Heart left ventricle (tissue), 16 donors: ENCODE data around the gene MVK. TPM values are rescaled to one million over a fixed set of nuclear protein-coding genes. Genes with fewer than 3 reads are reported as not detected.

ENCODE experiments used
- ATAC-seq, 4 donors: fragments of 200-7000 bp; cut with Tn5 transposase; one replicate each; pipeline ENCODE4 v1.9.1; 2020 to 2022; ENCODE audit warnings: moderate library complexity in 4 of 4, mild to moderate bottlenecking in 3 of 4, moderate number of reproducible peaks in 1 of 4
- DNase-seq, 5 donors: peaks; one replicate each; pipeline ENCODE4 v3.0.0-alpha.2; 2020
- H3K27ac ChIP-seq, 12 donors: fragments of 200-600 bp; sonication (generic) in 4 of 12; one replicate each; pipeline versions ENCODE4 v1.5.0 to v1.8.0; 2016 to 2022; ENCODE audit warnings: mild to moderate bottlenecking in 2 of 12
- H3K27me3 ChIP-seq, 9 donors: fragments of 200-600 bp; sonication (generic) in 2 of 9; one replicate each; pipeline versions ENCODE4 v1.5.1 to v1.8.0; 2016 to 2022; ENCODE audit warnings: mild to moderate bottlenecking in 3 of 9
- H3K36me3 ChIP-seq, 9 donors: fragments of 200-600 bp; sonication (generic) in 2 of 9; one replicate each; pipeline versions ENCODE4 v1.5.0 to v1.8.0; 2018 to 2022; ENCODE audit warnings: mild to moderate bottlenecking in 2 of 9
- H3K4me1 ChIP-seq, 12 donors: fragments of 200-600 bp; sonication (generic) in 4 of 12; one replicate each; pipeline versions ENCODE4 v1.5.0 to v1.8.0; 2016 to 2022; ENCODE audit warnings: mild to moderate bottlenecking in 3 of 12
- H3K4me3 ChIP-seq, 12 donors: fragments of 200-600 bp; sonication (generic) in 4 of 12; one replicate each; pipeline versions ENCODE4 v1.5.0 to v1.8.0; 2017 to 2022; ENCODE audit warnings: mild to moderate bottlenecking in 9 of 12, moderate library complexity in 4 of 12
- H3K9me3 ChIP-seq, 12 donors: fragments of 200-600 bp; sonication (generic) in 4 of 12; one replicate each; pipeline versions ENCODE4 v1.5.0 to v1.8.0; 2016 to 2022; ENCODE audit warnings: mild to moderate bottlenecking in 1 of 12
- POLR2A ChIP-seq, 2 donors: fragments of 450-650 bp; IDR thresholded peaks; one replicate each; pipeline ENCODE4 v1.6.1; 2017; ENCODE audit warnings: antibody characterized with exemption in 2 of 2, mild to moderate bottlenecking in 2 of 2, moderate library complexity in 2 of 2
- WGBS, 4 donors: extraction: QIAGEN DNeasy Blood & Tissue Kit in 2 of 4; methylation state at CpG; one replicate each; pipeline versions ENCODE4 v1.1.5 to v1.1.7; 2013 to 2018; 5-methylcytosine and 5-hydroxymethylcytosine counted together
- intact Hi-C, 10 donors: fragments of 100-400 bp; cut with DNase I; formaldehyde crosslinking; loops; one replicate each; pipeline versions ENCODE4 v1.11.1 to v1.14.2; 2022
- polyA plus RNA-seq, 2 donors: library from polyadenylated mRNA; stranded (reverse); fragments of 200-250 nt; gene quantifications; one replicate each; pipeline ENCODE4 v1.2.3, GENCODE V29; 2013
- total RNA-seq, 9 donors: library from RNA; depleted of rRNA in 2 of 9; stranded (reverse); fragments of >200 nt in 2 of 9; fragmentation: NEBNext Ultra II Directional in 3 of 9; extraction: Animal tissue kit (Norgen Biotek cat#: 25700) in 3 of 9; gene quantifications; one replicate each; pipeline versions ENCODE4 v1.1.0 to v1.2.4, GENCODE V29; 2016 to 2023
- TF ChIP-seq, protein P1 (sequence below), 12 donors: fragments of 200-600 bp; sonication (generic) in 4 of 12; IDR thresholded peaks; one replicate each; pipeline versions ENCODE4 v1.5.0 to v1.8.0; 2018 to 2022; ENCODE audit warnings: antibody characterized with exemption in 12 of 12, mild to moderate bottlenecking in 5 of 12
- donor health status: ischemic (EF 13 %, LVEDD 7.1; RV severe dilation, severe dysfunction).
- donor health status: healthy with polysubstance abuse.
- donor health status: DM: no; HTN: yes; CAD: no.
- donor health status: DM: no; HTN: no; CAD: no.
- donor health status: ischemic (EF 25% LVEDD 6.9; RV normal size, moderate dysfunction).
- donor health status: ischemic (EF 25% LVEDD 5.7; RV mildly dilated, moderate dysfunction).
- donor health status: healthy.
- donor health status: DM: yes; HTN: yes; CAD: no.
- donor health status: ischemic (EF 35%, LVEDD 5.7; RV mildly dilated, moderate dysfunction).
- donor health status: nonischemic (EF 11% LVEDD 7.7; RV severe dilation, severe dysfunction).
- donor health status: DM: yes; HTN: yes; CAD: no.
- donor health status: PGD.
- donor health status: ischemic (EF 29% LVEDD 5.4; RV normal size, mild dysfunction).
- donor health status: nonischemic (EF 23%, LVEDD 6.1; RV moderate dilation, normal function).

Gene MVK
- total and polyA plus RNA-seq, 11 donors, result 7.9 to 14.9 (median 10.1) TPM

GRCh38 chr12:109557200-109557599 lies 16.4 kb upstream of the MVK start:
- no peaks in the 10 kb centered on the region for H3K9me3 ChIP-seq
- peaks cover 0 to 29% (median 6%) of the 10 kb centered on the region in 9 donors for H3K36me3 ChIP-seq
- TF ChIP-seq POLR2A (IDR thresholded peaks at IDR 0.05), result no peak
- TF ChIP-seq, protein P1, sequence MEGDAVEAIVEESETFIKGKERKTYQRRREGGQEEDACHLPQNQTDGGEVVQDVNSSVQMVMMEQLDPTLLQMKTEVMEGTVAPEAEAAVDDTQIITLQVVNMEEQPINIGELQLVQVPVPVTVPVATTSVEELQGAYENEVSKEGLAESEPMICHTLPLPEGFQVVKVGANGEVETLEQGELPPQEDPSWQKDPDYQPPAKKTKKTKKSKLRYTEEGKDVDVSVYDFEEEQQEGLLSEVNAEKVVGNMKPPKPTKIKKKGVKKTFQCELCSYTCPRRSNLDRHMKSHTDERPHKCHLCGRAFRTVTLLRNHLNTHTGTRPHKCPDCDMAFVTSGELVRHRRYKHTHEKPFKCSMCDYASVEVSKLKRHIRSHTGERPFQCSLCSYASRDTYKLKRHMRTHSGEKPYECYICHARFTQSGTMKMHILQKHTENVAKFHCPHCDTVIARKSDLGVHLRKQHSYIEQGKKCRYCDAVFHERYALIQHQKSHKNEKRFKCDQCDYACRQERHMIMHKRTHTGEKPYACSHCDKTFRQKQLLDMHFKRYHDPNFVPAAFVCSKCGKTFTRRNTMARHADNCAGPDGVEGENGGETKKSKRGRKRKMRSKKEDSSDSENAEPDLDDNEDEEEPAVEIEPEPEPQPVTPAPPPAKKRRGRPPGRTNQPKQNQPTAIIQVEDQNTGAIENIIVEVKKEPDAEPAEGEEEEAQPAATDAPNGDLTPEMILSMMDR (IDR thresholded peaks at IDR 0.05), result no peak
- intact Hi-C loops, result no loop called here
- peaks cover 0 to 3% (median 0%) of the 10 kb centered on the region in 12 donors for H3K4me1 ChIP-seq
- DNase-seq (no peak), ATAC-seq (no peak)
- no peak overlapping the region for H3K4me3 ChIP-seq
- no peak overlapping the region for H3K27ac ChIP-seq
- H3K27me3 ChIP-seq, result no peaks in the 10 kb centered on the region
- WGBS, 4 donors, result 93 to 96% (median 95%) methylated on average over 8 to 10 of the region's 10 CpGs

DNA sequence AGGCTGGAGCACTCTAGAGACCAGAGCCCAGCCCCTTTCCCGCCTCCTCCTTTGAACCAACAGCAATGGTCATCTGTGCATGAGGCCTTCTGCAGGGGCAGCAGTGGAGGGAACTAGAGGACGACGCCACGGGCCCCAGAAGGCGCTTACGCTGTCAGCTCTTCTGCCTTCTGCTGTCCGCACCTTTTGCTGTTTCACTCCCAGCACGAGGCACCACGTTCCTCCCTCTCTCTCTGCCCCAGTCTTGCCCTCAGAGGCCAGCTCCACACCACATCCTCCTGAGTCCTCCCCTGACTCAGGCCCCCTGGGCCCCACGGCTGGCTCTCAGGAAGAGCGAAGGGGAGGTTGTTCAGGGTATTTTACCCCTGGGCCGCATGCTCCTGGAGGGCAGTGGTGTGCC lies 15.8 kb upstream of the MVK start:
- whole genome bisulfite sequencing, 4 donors, result 81 to 86% (median 83%) methylated on average over 12 of the region's 12 CpGs
- intact Hi-C loops, result no loop called here
- no peak overlapping the region for H3K4me3 ChIP-seq
- peaks cover 0 to 34% (median 6%) of the 10 kb centered on the region in 9 donors for H3K36me3 ChIP-seq
- no peak for TF ChIP-seq POLR2A (IDR thresholded peaks at IDR 0.05)
- TF ChIP-seq, protein P1 (IDR thresholded peaks at IDR 0.05), result no peak
- H3K9me3 ChIP-seq, result no peaks in the 10 kb centered on the region
- no peaks in the 10 kb centered on the region for H3K27me3 ChIP-seq
- DNase-seq, result no peak
- H3K27ac ChIP-seq, result no peak overlapping the region
- peaks cover 0 to 3% (median 0%) of the 10 kb centered on the region in 12 donors for H3K4me1 ChIP-seq
- no peak for ATAC-seq

DNA sequence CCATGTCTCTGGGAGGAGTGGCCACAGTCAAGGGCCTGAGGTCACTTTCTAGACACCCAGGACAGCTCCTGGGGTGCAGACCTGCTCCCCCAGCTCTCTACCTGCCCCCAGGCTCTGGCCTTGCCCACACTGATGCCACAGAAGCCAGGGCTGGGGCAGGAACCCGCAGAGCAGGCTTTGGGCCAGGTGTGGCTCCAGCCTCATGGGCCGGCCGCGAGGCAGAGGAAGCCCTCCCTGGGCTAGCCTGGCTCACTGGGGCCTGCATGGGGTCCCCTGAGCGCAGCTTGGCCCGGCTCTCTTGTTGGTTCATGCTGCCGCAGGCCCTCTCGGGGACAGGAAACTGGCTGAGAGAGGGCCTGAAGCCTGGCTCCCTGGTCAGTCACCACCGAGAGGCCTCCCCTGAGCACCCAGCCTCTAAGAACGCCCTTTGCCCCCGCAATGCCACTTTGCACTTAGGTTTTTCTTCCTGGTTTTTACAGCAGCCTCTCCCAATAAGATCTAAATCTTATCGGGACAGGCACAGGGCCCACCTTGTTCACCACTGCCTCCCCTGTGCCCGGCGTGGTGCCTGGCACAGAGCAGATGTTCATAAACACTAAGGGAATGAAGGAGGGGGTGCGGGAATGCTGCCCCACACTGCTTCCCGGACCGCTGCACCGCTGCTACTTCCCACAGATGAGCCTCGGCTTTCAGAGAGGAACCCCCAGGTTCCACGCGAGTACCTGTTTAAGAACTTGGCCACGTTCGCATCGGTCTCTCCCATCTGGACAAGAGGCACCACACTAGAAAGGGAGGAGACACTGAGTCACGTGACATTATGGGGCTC lies 15.0 kb upstream of the MVK start:
- ATAC-seq (no peak), DNase-seq (no peak)
- Histone ChIP-seq H3K36me3 (peaks cover 0 to 35% (median 6%) of the 10 kb centered on the region in 9 donors), H3K4me3 (no peak overlapping the region), H3K27me3 (no peaks in the 10 kb centered on the region), H3K9me3 (no peaks in the 10 kb centered on the region), H3K27ac (no peak overlapping the region), H3K4me1 (peaks cover 0 to 9% (median 5%) of the 10 kb centered on the region in 12 donors)
- WGBS, 4 donors, result 91 to 96% (median 95%) methylated on average over 19 to 25 of the region's 25 CpGs
- TF ChIP-seq, protein P1 (IDR thresholded peaks at IDR 0.05), result no peak
- TF ChIP-seq POLR2A (IDR thresholded peaks at IDR 0.05), result no peak
- intact Hi-C loops, result no loop called here

GRCh38 chr12:109559200-109559505 lies 14.4 kb upstream of the MVK start:
- TF ChIP-seq, protein P1 (IDR thresholded peaks at IDR 0.05), result no peak
- no peak for TF ChIP-seq POLR2A (IDR thresholded peaks at IDR 0.05)
- Histone ChIP-seq H3K36me3 (peaks cover 0 to 36% (median 6%) of the 10 kb centered on the region in 9 donors), H3K27ac (no peak overlapping the region), H3K4me3 (no peak overlapping the region), H3K4me1 (peaks cover 0 to 14% (median 8%) of the 10 kb centered on the region in 12 donors), H3K9me3 (no peaks in the 10 kb centered on the region), H3K27me3 (no peaks in the 10 kb centered on the region)
- ATAC-seq, result no peak
- intact Hi-C loops, result no loop called here
- DNase-seq, result no peak
- WGBS, 4 donors, result 91 to 100% (median 96%) methylated on average over 1 to 6 of the region's 6 CpGs
